GM23338 (cell line): ENCODE results near the gene SHISAL1. TPM values are rescaled to one million over a fixed set of nuclear protein-coding genes. Genes with fewer than 3 reads are reported as not detected.

ENCODE experiments used
- ATAC-seq: fragments of 200-7000 bp; cut with Tn5 transposase; 3 replicates; pipeline ENCODE4 v1.9.1; 2020
- DNase-seq: peaks from one replicate; pipeline ENCODE4 v3.0.0-alpha.2; 2015; ENCODE audit warnings: low spot score
- H2AFZ ChIP-seq: fragments of 200-600 bp; sonication (generic); 2 replicates; pipeline ENCODE4 v1.8.0; 2016; ENCODE audit warnings: antibody characterized with exemption, mild to moderate bottlenecking, moderate library complexity
- H3F3A ChIP-seq: fragments of 200-600 bp; sonication (generic); replicated peaks from 2 replicates; pipeline ENCODE4 v1.8.0; 2017; ENCODE audit warnings: antibody characterized with exemption, mixed run types, low read depth
- H3K27ac ChIP-seq: fragments of 200-600 bp; sonication (generic); 2 replicates; pipeline ENCODE4 v1.6.1; 2016; ENCODE audit warnings: low read depth
- H3K27me3 ChIP-seq: fragments of 200-600 bp; sonication (generic); 2 replicates; pipeline ENCODE4 v1.8.0; 2016; ENCODE audit warnings: mild to moderate bottlenecking, mixed run types, moderate library complexity; ENCODE audit not compliant: insufficient read depth
- H3K36me3 ChIP-seq: fragments of 200-600 bp; sonication (generic); 2 replicates; pipeline ENCODE4 v1.8.0; 2016; ENCODE audit warnings: mild to moderate bottlenecking; ENCODE audit not compliant: insufficient read depth
- H3K4me1 ChIP-seq: fragments of 200-600 bp; sonication (generic); 2 replicates; pipeline ENCODE4 v1.8.0; 2016; ENCODE audit warnings: mild to moderate bottlenecking, moderate library complexity; ENCODE audit not compliant: insufficient read depth
- H3K4me2 ChIP-seq: fragments of 200-600 bp; sonication (generic); 2 replicates; pipeline ENCODE4 v1.7.1; 2017; ENCODE audit warnings: mixed run types
- H3K4me3 ChIP-seq: fragments of 200-600 bp; sonication (generic); 2 replicates; pipeline ENCODE4 v1.6.1; 2016; ENCODE audit warnings: mixed run types
- H3K79me2 ChIP-seq: fragments of 200-600 bp; sonication (generic); replicated peaks from 2 replicates; pipeline ENCODE4 v1.8.0; 2017; ENCODE audit warnings: mild to moderate bottlenecking; ENCODE audit not compliant: insufficient read depth
- H3K9me2 ChIP-seq: fragments of 200-600 bp; sonication (generic); 2 replicates; pipeline ENCODE4 v1.8.0; 2017; ENCODE audit not compliant: insufficient read depth
- H4K20me1 ChIP-seq: fragments of 200-600 bp; sonication (generic); replicated peaks from 2 replicates; pipeline ENCODE4 v1.8.0; 2017; ENCODE audit warnings: mild to moderate bottlenecking; ENCODE audit not compliant: insufficient read depth
- H3K27ac Mint-ChIP-seq: 2 replicates; pipeline ENCODE4 v1.8.0; 2020; ENCODE audit warnings: inconsistent platforms, mild to moderate bottlenecking, moderate library complexity, mixed read lengths
- H3K27me3 Mint-ChIP-seq: 3 replicates; pipeline ENCODE4 v1.8.0; 2022; ENCODE audit warnings: low read depth, mild to moderate bottlenecking, moderate library complexity, mixed read lengths, inconsistent platforms; ENCODE audit not compliant: insufficient read depth, poor library complexity
- H3K36me3 Mint-ChIP-seq: 3 replicates; pipeline ENCODE4 v1.8.0; 2021; ENCODE audit warnings: low read depth, mild to moderate bottlenecking, inconsistent platforms, moderate library complexity, mixed read lengths
- H3K4me1 Mint-ChIP-seq: 3 replicates; pipeline ENCODE4 v1.8.0; 2020; ENCODE audit warnings: mild to moderate bottlenecking, inconsistent platforms, mixed read lengths
- H3K4me3 Mint-ChIP-seq: 3 replicates; pipeline ENCODE4 v1.8.0; 2021; ENCODE audit warnings: moderate library complexity, mild to moderate bottlenecking, inconsistent platforms, mixed read lengths
- H3K9me3 Mint-ChIP-seq: 3 replicates; pipeline ENCODE4 v1.8.0; 2020; ENCODE audit warnings: moderate library complexity, mild to moderate bottlenecking, inconsistent platforms, mixed read lengths
- CREB1 ChIP-seq: fragments of 250-450 bp; sonication (Bioruptor Pico); IDR thresholded peaks from 2 replicates; pipeline ENCODE4 v1.5.0; 2020; ENCODE audit warnings: low read depth, mild to moderate bottlenecking, moderate library complexity
- EZH2 ChIP-seq: fragments of 200-600 bp; sonication (generic); IDR thresholded peaks from one replicate; pipeline ENCODE4 v1.8.0; 2017; ENCODE audit warnings: antibody characterized with exemption, mild to moderate bottlenecking, low read depth; ENCODE audit not compliant: unreplicated experiment
- EZH2phosphoT487 ChIP-seq: fragments of 200-600 bp; sonication (generic); IDR thresholded peaks from one replicate; pipeline ENCODE4 v1.8.1; 2018; ENCODE audit warnings: antibody characterized with exemption; ENCODE audit not compliant: unreplicated experiment
- JUNB ChIP-seq: IDR thresholded peaks from one replicate; pipeline ENCODE4 v1.6.1; 2016; ENCODE audit warnings: antibody characterized with exemption; ENCODE audit not compliant: unreplicated experiment
- NANOG ChIP-seq: IDR thresholded peaks from 2 replicates; pipeline ENCODE4 v1.6.1; 2016; ENCODE audit warnings: antibody characterized with exemption, borderline replicate concordance
- POLR2AphosphoS5 ChIP-seq: IDR thresholded peaks from 2 replicates; pipeline ENCODE4 v1.6.1; 2016; ENCODE audit warnings: antibody characterized with exemption, low read depth
- STAT1 ChIP-seq: IDR thresholded peaks from one replicate; pipeline ENCODE4 v1.6.1; 2016; ENCODE audit warnings: antibody characterized with exemption; ENCODE audit not compliant: unreplicated experiment
- ZNF114 ChIP-seq: fragments of 250-450 bp; sonication (Bioruptor Pico); IDR thresholded peaks from 2 replicates; pipeline ENCODE4 v1.5.0; 2020; ENCODE audit warnings: mild to moderate bottlenecking, moderate library complexity
- ZNF331 ChIP-seq: fragments of 250-450 bp; sonication (Bioruptor Pico); IDR thresholded peaks from 2 replicates; pipeline ENCODE4 v1.5.0; 2020; ENCODE audit warnings: low read depth, mild to moderate bottlenecking, moderate library complexity
- ZNF462 ChIP-seq: fragments of 250-450 bp; sonication (Bioruptor Pico); IDR thresholded peaks from 2 replicates; pipeline ENCODE4 v1.5.0; 2020; ENCODE audit warnings: mild to moderate bottlenecking, moderate library complexity
- polyA plus RNA-seq: library from polyadenylated mRNA; unstranded; fragments of >200 nt; fragmentation: Nextera tagmentation; extraction: Ambion mirVana; gene quantifications from 2 replicates; pipeline ENCODE4 v1.2.1, GENCODE V29; 2016
- total RNA-seq: library from RNA; depleted of rRNA; stranded (reverse); fragments of >200 nt; shearing (Covaris generic); gene quantifications from 2 replicates; pipeline ENCODE4 v1.2.3, GENCODE V29; 2014
- TF ChIP-seq, protein P1 (sequence below): IDR thresholded peaks from 2 replicates; pipeline ENCODE4 v1.6.1; 2016; ENCODE audit warnings: antibody characterized with exemption
- TF ChIP-seq, protein P2 (sequence below): IDR thresholded peaks from one replicate; pipeline ENCODE4 v1.6.1; 2018; ENCODE audit warnings: antibody characterized with exemption; ENCODE audit not compliant: unreplicated experiment
- TF ChIP-seq, protein P3 (sequence below), 2 experiments: fragments of 200-600 bp in 1 of 2; sonication (generic) in 1 of 2; conservative IDR thresholded peaks; 2 replicates each; pipeline versions ENCODE4 v1.5.1 to v1.6.1; 2016 to 2017; ENCODE audit warnings: antibody characterized with exemption in 2 of 2, low read depth in 2 of 2, mild to moderate bottlenecking in 2 of 2, moderate library complexity in 1 of 2

SHISAL1 gene
- total and polyA plus RNA-seq, 2 experiments from 2014 or later = 0.71 to 3.4 TPM

GRCh38 chr22:44330744-44331660, 18.3 kb upstream of the SHISAL1 start:
- TF ChIP-seq, protein P1, sequence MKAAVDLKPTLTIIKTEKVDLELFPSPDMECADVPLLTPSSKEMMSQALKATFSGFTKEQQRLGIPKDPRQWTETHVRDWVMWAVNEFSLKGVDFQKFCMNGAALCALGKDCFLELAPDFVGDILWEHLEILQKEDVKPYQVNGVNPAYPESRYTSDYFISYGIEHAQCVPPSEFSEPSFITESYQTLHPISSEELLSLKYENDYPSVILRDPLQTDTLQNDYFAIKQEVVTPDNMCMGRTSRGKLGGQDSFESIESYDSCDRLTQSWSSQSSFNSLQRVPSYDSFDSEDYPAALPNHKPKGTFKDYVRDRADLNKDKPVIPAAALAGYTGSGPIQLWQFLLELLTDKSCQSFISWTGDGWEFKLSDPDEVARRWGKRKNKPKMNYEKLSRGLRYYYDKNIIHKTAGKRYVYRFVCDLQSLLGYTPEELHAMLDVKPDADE = no peak
- TF ChIP-seq EZH2phosphoT487 = no peak
- TF ChIP-seq, protein P2, sequence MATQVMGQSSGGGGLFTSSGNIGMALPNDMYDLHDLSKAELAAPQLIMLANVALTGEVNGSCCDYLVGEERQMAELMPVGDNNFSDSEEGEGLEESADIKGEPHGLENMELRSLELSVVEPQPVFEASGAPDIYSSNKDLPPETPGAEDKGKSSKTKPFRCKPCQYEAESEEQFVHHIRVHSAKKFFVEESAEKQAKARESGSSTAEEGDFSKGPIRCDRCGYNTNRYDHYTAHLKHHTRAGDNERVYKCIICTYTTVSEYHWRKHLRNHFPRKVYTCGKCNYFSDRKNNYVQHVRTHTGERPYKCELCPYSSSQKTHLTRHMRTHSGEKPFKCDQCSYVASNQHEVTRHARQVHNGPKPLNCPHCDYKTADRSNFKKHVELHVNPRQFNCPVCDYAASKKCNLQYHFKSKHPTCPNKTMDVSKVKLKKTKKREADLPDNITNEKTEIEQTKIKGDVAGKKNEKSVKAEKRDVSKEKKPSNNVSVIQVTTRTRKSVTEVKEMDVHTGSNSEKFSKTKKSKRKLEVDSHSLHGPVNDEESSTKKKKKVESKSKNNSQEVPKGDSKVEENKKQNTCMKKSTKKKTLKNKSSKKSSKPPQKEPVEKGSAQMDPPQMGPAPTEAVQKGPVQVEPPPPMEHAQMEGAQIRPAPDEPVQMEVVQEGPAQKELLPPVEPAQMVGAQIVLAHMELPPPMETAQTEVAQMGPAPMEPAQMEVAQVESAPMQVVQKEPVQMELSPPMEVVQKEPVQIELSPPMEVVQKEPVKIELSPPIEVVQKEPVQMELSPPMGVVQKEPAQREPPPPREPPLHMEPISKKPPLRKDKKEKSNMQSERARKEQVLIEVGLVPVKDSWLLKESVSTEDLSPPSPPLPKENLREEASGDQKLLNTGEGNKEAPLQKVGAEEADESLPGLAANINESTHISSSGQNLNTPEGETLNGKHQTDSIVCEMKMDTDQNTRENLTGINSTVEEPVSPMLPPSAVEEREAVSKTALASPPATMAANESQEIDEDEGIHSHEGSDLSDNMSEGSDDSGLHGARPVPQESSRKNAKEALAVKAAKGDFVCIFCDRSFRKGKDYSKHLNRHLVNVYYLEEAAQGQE = no peak
- no peak for TF ChIP-seq EZH2
- TF ChIP-seq POLR2AphosphoS5 = no peak
- no peak for TF ChIP-seq ZNF462 (CRISPR knock-in tag)
- TF ChIP-seq STAT1 = no peak
- TF ChIP-seq JUNB = no peak
- no peak for TF ChIP-seq CREB1
- TF ChIP-seq ZNF331 (CRISPR knock-in tag) = no peak
- TF ChIP-seq, protein P3, sequence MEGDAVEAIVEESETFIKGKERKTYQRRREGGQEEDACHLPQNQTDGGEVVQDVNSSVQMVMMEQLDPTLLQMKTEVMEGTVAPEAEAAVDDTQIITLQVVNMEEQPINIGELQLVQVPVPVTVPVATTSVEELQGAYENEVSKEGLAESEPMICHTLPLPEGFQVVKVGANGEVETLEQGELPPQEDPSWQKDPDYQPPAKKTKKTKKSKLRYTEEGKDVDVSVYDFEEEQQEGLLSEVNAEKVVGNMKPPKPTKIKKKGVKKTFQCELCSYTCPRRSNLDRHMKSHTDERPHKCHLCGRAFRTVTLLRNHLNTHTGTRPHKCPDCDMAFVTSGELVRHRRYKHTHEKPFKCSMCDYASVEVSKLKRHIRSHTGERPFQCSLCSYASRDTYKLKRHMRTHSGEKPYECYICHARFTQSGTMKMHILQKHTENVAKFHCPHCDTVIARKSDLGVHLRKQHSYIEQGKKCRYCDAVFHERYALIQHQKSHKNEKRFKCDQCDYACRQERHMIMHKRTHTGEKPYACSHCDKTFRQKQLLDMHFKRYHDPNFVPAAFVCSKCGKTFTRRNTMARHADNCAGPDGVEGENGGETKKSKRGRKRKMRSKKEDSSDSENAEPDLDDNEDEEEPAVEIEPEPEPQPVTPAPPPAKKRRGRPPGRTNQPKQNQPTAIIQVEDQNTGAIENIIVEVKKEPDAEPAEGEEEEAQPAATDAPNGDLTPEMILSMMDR (conservative IDR thresholded peaks at IDR 0.05; ENCODE audit: low read depth in 2 of 2) = no peak
- TF ChIP-seq ZNF114 (CRISPR knock-in tag) = no peak
- TF ChIP-seq NANOG = no peak
- H3K27me3 ChIP-seq = peaks cover 31% of the 10 kb centered on the region
- H3K4me3 Mint-ChIP-seq = peak overlapping the region; percentile 72
- DNase-seq (peak; percentile 69), ATAC-seq (peak; percentile 57)
- H3K4me3 ChIP-seq = peak overlapping the region; percentile 69
- peaks cover 11% of the 10 kb centered on the region for H3K4me1 ChIP-seq
- peaks cover 34% of the 10 kb centered on the region for H3K4me1 Mint-ChIP-seq
- H3K9me2 ChIP-seq = no peaks in the 10 kb centered on the region
- no peaks in the 10 kb centered on the region for H3K36me3 ChIP-seq
- H3K79me2 ChIP-seq = no peaks in the 10 kb centered on the region
- no peak overlapping the region for H3K27ac Mint-ChIP-seq
- H3K27ac ChIP-seq = no peak overlapping the region
- H3K36me3 Mint-ChIP-seq = no peaks in the 10 kb centered on the region; the same call in 2 of the 3 replicates
- 0 out of 2 replicates have a peak overlapping the region, but pooled peaks have one; percentile 56 for H2AFZ ChIP-seq
- peak overlapping the region; percentile 91 for H3K4me2 ChIP-seq
- no peaks in the 10 kb centered on the region for H4K20me1 ChIP-seq
- H3F3A ChIP-seq = no peaks in the 10 kb centered on the region
- H3K27me3 Mint-ChIP-seq = peaks cover 28% of the 10 kb centered on the region
- H3K9me3 Mint-ChIP-seq = no peaks in the 10 kb centered on the region; the same call in 2 of the 3 replicates
